Sigmoid colon (tissue), 4 donors: Measurements from ENCODE around the gene PLXNA4.
A peak's percentile ranks its signal among the peaks of the same experiment; 100 is the strongest.

Experiments used
- CTCF ChIP-seq, 4 experiments: fragments of 450-650 bp in 3 of 4; fragments of 200-600 bp in 1 of 4; IDR thresholded peaks; one replicate each; pipeline ENCODE4 v1.5.1; 2016 to 2019; ENCODE audit warnings: antibody characterized with exemption in 4 of 4, mild to moderate bottlenecking in 3 of 4, moderate library complexity in 2 of 4
- EP300 ChIP-seq, 4 donors: sonication (generic); formaldehyde crosslinking; IDR thresholded peaks; one replicate each; pipeline ENCODE4 v1.6.1; 2017; ENCODE audit warnings: antibody characterized with exemption in 4 of 4
- POLR2AphosphoS5 ChIP-seq, 4 donors: sonication (generic); formaldehyde crosslinking; IDR thresholded peaks; one replicate each; pipeline ENCODE4 v1.6.1; 2017; ENCODE audit warnings: antibody characterized with exemption in 4 of 4

GRCh38 chr7:132077971-132078685 lies 498.1 kb downstream of the PLXNA4 start:
- no peak for TF ChIP-seq CTCF (IDR thresholded peaks at IDR 0.05)
- TF ChIP-seq POLR2AphosphoS5 (IDR thresholded peaks at IDR 0.05), result peak; percentile 52 to 80 (median 70)
- TF ChIP-seq EP300 (IDR thresholded peaks at IDR 0.05), result no peak
